GM19043 (cell line): Measurements from ENCODE around the gene PSTPIP1.

Experiments
- ATAC-seq: cut with Tn5 transposase; IDR thresholded peaks from one replicate; pipeline ENCODE4 v1.9.1; 2021; ENCODE audit warnings: low read depth; ENCODE audit not compliant: unreplicated experiment

Gene PSTPIP1

DNA sequence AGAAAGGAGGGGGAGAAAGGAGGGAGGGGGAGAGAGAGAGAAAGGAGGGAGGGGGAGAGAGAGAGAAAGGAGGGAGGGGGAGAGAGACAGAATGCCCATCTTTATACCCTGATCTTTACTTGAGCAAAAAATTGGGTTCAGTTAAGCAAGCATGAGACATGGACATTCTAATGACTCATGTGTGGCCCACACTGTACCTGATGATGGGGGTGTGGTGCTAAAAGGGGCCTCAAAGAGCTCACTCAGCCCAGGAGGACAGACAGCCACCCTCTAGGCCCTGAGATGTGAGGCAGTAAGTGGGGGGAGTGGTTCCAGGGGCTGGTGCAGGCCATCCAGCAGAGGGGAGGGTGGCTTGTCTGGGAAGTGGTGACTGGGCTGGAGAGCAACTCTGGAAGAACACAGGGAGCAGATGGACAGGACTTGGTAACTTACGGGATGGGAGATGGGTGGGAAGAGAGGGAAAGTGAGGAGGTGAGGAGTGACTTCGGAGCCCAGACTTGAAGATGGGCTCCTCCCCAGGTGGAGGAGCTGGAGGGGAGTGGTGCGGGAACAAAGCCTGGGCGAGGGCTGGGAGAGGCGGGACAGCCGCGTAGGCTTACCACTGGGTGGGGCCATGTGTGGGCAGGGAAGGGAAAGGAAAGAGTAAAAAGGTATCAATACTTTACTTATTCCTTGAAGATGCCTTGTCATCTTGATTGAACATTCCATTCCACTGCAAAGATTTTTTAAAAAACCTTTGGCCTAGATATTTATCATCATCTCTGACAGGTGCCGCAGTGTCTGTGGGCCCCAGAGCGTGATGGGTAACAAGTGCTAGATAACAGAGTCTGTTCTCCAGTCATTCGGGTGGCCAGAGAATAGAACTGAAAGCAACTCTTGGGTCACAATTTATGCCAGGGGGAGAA, 43.6 kb downstream of the PSTPIP1 start:
- ATAC-seq = no peak

DNA sequence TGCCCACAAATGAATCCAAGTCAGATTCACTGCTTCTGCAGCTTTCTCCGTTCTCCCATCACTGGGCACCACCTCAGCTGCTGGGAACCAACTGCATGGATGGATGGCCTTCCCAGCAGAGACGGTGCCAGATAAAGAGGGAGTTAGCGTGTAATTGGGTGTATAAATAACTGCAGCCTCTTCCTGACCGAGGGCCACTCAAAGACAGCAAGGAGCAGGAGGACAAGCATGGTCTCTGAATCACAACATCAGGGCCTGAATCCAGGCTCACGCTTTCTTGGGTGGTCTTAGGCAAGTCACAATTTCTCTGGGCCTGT, 44.2 kb downstream of the PSTPIP1 start:
- no peak for ATAC-seq

DNA sequence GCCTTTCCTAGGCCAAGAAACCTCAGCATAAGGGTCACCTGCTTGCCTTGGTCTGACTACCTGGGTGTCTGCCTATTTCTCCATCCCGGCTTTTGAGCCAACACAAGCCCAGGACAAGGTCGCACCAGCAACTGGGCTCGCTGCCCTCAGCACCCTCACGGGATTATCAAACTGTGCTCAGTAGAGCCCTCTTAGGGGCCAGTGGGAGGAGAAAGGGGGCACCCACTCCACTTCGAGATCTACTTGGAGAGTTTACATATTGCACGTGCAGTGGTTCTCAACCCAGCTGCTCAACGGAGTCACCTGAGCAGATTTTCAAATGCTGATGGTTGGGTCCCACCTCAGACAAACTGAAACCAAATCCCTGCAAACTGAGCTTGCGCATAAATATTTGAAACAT, 44.9 kb downstream of the PSTPIP1 start:
- no peak for ATAC-seq

DNA sequence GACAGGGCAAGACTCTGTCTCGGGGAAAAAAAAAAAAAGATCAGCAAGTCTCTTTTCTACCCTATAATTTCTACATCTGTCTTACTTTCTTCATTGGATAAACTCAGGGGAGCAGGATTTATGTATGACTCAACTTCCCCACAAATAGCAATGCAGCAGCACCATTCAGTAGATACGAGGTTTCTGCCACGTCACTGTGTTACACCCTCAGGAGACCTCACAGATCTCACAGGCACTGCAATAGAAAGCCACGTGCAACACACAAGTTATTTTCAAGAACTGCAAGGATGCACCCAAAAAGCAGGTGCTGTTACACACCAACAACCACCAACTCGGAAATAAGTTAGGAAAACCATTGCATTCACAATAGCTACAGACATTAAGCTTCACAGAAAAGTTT, 45.7 kb downstream of the PSTPIP1 start:
- no peak for ATAC-seq

DNA sequence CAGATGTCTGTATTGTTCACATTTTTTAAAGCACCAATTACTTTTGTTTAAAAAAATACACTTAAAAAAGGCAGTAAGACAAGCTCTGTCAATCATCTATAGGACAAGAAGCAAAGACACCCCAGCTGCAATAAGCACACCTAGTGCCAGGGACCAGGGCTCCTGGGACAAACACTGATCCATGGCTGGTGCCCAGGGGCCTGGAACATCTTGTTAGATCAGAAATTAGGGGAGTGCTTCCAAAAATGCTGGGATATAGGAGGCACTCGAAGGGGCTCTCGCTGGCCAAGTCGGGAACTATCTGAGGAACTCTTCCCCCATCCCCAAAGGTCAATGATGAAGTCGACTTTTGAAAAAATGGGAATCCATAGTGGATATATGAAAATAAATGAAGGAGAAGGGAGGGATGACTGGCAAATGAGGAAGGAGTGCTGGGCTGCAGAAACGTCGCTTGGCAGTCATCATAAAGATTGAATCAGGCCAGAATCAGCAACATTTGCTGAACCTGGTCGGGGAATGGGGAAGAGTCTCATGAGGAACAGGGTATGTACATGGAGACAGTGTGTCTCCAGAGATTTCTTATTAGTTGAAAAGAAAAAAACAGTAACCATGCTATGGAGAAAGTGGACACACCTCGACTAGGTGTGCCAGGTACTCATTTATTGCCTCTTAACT, 47.5 kb downstream of the PSTPIP1 start:
- no peak for ATAC-seq

DNA sequence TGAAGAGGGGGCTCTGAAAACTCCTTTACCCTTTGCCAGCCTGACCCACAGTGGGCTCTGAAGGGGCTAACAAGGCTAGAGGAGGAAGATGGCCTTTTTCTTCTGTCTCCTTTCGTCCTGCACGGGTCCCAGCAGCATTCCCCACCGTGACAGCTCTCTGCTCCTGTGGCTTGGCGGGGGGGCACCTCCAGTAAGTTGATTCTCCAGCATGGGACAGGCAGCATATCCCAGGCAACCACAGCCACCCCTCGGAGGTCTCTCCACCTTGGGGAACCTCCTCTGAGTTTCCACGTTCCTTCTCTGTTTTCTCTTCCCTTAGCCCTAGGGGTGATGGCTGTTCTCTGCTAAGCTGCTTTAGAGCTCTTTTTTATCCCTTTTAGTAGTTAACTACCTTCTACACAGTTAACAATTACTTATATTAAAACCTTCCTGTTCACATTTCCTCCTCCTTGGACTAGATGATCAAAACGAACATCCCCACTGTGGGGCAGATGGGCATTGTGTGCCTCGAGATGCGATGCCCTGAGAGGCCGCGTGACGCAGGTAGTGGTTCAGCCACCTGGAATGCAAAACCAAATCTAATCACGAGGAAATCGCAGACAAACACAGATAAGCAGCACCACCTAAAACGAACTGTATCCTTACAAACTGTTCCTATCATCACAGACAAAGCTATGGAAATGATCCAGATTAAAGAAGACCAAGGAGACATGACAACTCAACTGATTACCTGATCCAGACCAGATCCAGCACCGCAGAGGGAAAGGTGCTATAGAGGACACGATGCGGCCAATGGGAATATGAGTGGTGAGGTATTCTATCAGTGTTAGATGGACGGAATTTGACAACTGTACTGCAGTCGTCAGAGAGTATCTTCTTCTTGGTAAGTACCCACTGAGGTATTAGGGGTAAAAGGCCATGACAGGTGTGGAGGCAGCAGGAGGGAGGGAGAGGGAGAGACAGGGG, 48.3 kb downstream of the PSTPIP1 start:
- ATAC-seq = no peak

DNA sequence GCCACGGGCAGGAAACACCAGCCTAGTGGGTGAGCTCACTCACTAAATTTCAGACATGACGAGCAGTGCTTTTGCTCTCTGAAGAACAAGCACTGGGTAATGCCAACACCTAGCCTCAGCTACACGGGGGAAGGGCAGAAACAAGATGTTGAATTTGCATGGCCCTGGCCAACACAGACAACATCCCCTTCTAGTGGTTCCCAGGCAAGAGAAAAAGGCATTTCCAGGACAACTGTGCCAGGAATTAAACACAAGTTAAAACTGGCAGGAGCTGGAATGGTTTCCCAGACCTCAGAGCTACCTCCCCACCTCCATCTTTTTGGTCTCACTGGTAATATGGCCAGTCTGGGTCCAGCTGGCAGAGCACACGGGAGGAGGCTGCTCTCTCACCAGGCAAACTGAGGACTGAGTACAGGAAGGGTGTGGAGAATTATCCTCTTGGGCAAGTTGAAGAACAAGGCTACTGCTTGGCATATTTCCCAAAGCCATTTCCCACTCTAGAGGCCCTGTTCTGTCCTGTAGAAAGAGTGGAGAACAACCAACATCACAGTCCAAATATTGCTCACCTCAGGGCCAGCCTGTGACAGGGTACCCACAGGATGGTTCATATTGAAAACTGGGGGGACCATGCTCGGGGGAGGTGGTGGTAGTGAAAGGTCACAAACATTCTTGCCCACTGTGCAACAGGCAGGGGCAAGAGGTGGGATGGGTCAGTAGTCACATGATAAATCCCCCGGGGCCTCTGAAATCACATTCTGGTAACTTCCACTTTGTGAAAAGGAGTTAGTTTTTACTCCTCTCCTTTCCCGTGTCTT, 49.5 kb downstream of the PSTPIP1 start:
- ATAC-seq = no peak

DNA sequence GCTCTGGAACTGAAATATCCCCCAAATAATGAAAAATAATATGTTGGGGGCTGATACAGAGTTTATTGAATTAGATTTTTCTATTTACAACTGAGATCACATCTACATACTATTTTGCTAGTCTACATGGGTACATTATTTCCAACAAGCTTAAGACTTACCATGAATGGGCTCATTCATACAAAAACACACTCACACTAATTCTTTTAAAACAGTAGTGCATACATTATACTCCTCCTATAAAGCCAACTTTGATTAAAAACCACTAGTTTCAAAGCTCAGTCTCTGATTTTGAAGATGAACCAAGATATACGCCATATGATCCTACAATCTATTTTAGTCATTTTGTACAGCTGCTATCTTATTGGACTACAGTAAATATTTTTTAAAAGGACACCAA, 51.1 kb downstream of the PSTPIP1 start:
- ATAC-seq = no peak

DNA sequence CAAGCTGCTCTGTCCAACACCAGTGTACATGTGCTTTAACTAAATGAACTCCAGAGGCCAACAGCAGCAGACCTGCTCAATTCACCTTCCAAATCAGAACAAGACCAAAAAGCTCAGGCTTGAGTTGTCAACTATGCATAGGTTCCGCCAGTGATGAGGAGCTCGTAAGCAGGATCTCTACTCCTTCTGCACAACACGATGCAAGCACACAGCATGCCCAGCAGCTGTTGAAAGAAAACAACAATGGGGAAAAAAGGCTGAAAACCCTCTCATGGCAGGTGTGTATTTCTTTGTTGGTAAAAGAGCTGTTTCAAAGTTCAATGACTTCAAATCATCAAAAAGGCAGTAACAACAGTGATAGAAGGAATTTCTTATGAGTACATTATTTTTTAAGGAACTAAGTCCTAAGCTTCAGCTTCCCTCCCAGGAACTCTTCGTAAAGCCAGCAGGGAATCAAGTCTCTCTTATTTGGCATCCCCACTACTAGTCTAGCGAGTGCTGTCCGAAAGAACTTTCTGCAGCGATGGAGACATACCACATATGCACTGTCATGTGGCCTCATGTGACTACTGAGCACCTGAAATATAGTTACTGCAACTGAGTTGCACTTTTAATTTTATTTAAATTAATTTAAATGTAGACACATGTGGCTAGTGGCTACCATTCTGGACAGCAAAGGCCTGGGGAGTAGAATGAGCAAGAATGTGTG, 51.9 kb downstream of the PSTPIP1 start:
- ATAC-seq = no peak

DNA sequence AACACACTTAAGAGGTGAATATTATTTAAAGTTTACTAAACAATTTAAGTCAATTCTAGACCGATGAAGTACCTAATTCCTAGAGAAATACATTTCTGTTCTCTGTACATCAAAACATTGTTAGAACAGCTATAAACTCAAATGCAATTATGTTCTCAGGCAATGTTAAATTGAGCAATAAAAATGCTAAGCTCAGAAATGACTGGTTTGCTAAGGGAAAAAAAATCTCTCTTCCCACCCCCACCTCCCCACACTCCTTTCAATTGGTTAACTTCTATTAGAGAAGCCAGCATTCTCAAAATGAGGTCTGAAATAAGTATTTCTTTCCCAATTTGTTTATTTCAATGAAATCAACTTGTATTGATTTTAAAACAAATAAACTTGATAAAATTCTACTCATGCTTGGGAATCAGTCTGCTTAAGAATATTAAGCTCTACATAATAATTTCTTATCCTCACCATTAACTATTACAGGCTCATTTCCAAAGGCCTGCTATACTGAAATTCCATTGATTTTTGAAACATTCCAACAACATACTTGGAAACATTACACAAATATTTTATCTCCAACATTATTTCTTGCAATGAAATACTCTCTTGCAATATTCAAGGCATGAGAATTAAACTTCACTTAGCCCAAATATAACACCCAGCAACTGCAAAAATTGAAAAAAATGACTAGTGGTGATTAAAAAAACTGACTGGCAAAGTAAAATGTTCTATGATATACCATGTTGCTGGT, 53.4 kb downstream of the PSTPIP1 start:
- no peak for ATAC-seq

DNA sequence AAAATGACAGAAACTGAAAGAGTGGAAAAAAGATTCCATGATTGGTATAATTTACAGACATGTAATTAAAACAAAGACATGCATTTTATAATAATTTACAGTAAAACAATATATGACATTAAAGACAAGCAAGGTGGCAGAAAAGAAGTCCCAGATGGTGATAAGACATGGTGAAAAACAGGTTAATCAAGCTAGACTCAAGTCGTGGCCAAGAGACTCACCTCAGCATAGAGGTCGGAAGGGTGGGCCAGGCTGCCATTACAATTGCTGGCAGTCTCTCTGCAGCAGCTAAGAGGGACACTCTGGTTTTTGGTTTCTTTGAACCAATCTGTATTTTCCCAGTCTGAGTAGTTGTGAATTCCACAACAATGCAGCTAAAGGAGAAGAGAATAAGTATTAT, 57.6 kb downstream of the PSTPIP1 start:
- no peak for ATAC-seq

DNA sequence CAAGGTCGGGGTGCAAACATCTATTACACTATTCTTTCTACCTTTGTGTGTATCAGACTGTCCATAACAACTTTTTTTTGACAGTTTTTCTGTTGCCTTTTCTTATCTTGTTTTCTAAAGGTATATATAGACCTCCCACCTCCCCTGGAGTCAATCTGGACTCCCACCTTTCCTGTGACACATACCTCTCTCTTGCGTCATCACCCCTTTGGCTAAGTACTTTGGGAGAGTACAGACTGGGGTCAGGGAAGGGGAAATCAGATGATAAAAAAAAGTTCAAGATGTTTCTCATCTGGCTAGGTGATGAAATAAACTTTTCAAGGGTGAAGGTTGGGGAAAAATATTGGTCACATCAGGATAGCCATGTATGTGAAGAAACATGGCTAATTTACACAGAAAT, 58.8 kb downstream of the PSTPIP1 start:
- no peak for ATAC-seq

DNA sequence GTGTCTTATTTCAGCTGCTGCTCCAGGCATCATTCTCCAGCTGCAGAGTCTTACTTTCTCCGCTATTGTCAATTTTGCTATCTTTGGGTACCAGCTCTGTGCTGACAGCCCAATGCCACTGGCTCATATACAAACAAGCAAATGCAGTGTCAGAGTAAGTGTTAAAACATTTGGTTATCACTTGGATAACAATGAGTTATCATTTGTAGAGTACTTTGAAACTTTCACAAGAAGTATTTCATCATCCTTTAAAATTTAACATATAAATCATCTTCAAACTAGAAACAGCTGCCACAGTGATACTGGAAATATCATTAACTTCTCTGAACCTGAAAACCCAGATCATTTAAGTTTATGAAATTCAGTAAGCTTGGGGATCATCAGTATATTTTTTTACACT, 62.1 kb downstream of the PSTPIP1 start:
- no peak for ATAC-seq

DNA sequence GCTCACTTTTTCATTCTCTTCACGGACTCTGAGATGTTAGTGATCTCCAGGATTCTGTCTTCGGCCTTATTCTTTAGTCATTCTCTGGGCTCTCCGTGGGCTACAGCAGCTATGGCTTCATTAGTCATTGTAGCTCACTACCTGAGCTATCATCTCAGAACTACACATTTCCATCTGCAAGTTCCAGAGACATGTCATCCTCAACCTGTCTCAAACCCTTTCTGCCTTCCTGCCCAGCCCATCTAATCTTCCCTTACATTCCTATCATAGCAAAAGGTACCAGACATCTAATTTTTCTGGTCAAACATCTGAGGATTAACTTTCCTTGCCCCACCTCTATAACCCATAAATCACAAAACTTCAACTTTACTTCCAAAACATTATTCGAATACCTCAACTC, 62.8 kb downstream of the PSTPIP1 start:
- no peak for ATAC-seq

DNA sequence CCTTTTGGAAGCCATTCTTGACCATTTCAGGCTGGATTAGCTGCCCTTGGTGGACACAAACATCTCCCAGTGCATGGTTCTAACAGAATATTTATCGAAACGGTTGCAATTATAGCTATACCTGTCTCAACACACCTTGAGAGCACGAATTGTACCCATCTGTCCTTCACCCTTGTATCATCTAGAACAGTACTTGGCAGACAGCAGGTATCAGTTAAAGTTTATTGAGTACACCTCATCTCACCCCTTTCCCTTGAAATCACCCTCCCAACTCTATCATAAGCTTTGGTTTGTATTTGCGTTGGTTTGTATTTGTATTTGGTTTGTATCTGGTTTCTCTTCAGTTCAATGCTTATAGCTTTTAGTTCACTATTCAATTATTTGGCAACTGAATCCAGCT, 63.5 kb downstream of the PSTPIP1 start:
- ATAC-seq = no peak

DNA sequence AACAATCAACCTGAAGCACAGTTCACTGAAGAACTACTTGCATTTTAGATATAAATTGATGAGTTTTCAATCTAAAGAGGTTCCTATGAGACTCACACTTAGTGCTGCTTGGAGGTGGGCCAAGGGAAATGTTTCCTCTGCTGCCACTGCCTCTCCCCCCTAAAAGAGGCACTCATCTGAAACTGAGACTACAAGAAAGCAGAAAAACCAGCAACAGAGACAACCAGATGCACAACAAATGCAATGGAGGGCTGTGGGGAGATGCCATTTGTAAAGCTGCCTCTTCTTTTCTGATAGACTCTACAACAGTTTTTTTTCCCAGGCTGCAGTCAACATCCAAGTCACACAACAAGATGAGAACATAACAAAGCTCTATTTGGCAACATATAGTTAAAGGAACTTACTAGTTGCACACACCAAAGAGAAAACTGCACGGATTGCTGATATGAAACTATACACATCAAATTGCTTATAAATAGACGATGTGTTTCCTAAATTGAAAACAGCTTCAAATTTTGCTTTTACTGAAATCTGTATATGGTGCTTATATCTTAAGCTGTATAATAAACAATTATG, 64.9 kb downstream of the PSTPIP1 start:
- ATAC-seq = no peak

DNA sequence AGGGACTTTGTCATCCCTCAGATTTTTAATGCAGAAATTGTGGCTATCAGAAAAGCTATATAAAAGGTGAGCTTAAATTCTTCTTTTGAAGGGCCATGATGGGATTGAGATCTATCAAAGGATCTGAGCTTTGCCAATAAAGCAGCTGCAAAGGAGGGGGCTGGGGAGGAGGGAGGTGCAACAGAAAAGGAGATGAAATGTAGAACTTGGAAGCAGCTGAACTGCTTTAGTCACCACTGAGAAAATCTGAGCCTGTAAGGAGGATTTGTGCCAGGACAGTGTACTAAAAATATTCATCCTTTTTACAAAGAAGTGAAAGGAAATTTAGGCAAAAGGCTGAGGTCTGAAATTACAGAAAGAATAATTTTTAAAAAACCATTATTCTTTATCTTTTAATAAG, 65.6 kb downstream of the PSTPIP1 start:
- no peak for ATAC-seq

DNA sequence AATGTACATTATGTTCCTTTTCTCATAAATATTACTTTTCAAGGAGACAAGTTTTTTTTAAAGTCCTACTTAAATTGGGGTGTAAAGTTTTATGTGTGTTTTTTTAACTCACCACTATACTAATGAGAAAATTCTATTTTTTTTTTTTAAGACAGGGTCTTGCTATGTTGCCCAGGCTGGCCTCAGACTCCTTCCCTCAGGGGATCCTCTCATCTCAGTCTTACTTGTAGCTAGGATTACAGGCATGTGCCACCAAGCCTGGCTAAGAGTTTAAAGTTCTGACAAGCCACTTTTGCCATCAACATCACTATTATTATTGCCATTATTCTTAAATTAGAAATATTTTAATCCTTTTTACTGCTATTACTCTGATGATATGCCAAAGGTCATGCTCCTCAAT, 68.3 kb downstream of the PSTPIP1 start:
- ATAC-seq = no peak

DNA sequence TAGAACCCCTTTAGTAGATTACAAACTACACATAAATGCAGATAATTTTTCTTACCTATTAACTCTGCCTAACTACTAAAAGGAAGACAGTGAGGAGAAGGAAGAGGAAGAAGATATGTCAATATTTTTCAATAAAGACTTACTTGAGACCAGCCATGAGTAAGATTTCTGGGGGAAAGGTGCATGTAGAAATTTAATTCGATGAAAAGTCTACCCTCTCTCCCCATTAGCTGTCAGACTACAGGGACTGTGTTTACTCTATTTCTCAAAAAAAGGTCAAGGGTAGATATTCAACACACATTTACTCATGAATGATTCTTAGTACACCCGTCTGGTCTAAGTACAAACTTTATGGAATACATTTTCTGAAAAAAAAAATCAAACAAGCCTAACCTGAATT, 69.1 kb downstream of the PSTPIP1 start:
- no peak for ATAC-seq
